Inferior parietal cortex (tissue), 1 donor: ENCODE measurements around the gene MUC6.
"Not testable (repeated sequence)": the region's sequence is repeated elsewhere in the genome, so short reads cannot be mapped to it uniquely, and the experiment has no call there.

Source experiments
- DNase-seq: peaks from one replicate; pipeline ENCODE4 v3.0.0-alpha.2; 2016; ENCODE audit errors: extremely low spot score

MUC6 gene

GRCh38 chr11:1024597-1025409, 11.7 kb downstream of the MUC6 start:
- no peak for DNase-seq

- DNase-seq, result no peak
Observed at GRCh38 chr11:1023811-1024596, 12.5 kb downstream of the MUC6 start.

- DNase-seq, result no peak
Observed at GRCh38 chr11:1022908-1023810, 13.4 kb downstream of the MUC6 start.

- no peak for DNase-seq
Observed at GRCh38 chr11:1022411-1022810, 14.1 kb downstream of the MUC6 start.

GRCh38 chr11:1020211-1020905, 16.2 kb downstream of the MUC6 start:
- DNase-seq, result no peak

- no peak for DNase-seq
Observed at GRCh38 chr11:1019321-1019910, 17.1 kb downstream of the MUC6 start.

- no peak for DNase-seq
Observed at GRCh38 chr11:1018091-1018490, 18.4 kb downstream of the MUC6 start.

GRCh38 chr11:1017269-1018005, 19.1 kb downstream of the MUC6 start:
- no peak for DNase-seq

GRCh38 chr11:1016610-1017126, 19.9 kb downstream of the MUC6 start:
- DNase-seq, result not testable (repeated sequence)

GRCh38 chr11:1015826-1016545, 20.5 kb downstream of the MUC6 start:
- DNase-seq, result no peak

GRCh38 chr11:1015064-1015463, 21.5 kb downstream of the MUC6 start:
- no peak for DNase-seq

- no peak for DNase-seq
Observed at GRCh38 chr11:1014276-1014675, 22.2 kb downstream of the MUC6 start.

GRCh38 chr11:1013631-1013935, 22.9 kb downstream of the MUC6 start:
- no peak for DNase-seq

GRCh38 chr11:1012740-1013630, 23.5 kb downstream of the MUC6 start:
- DNase-seq, result no peak

GRCh38 chr11:1012291-1012690, 24.2 kb downstream of the MUC6 start:
- no peak for DNase-seq

GRCh38 chr11:1011320-1011698, 25.2 kb downstream of the MUC6 start:
- DNase-seq, result no peak

- no peak for DNase-seq
Observed at GRCh38 chr11:1010551-1011319, 25.8 kb downstream of the MUC6 start.

GRCh38 chr11:1009991-1010390, 26.5 kb downstream of the MUC6 start:
- no peak for DNase-seq
